Measurements from ENCODE around the gene MBNL2.

- no peak for TF ChIP-seq POLR2A (IDR thresholded peaks at IDR 0.05; ENCODE audit: low read depth)
- no peak for TF ChIP-seq POLR2AphosphoS5 (IDR thresholded peaks at IDR 0.05)
Measured at GRCh38 chr13:97193577-97193976, 28.6 kb upstream of the MBNL2 start.
